ENCODE measurements around the gene LCP1.

LCP1 gene

GRCh38 chr13:46145135-46145534 is 36.8 kb downstream of the LCP1 start:
- H3K9ac ChIP-seq (ENCODE audit: low read depth, low read length) = no peak overlapping the region
- peaks cover 94% of the 10 kb centered on the region for H3K36me3 ChIP-seq (ENCODE audit: insufficient read depth, low read length)
- H3K4me3 ChIP-seq (ENCODE audit: low read depth in 1 of 2, low read length in 2 of 2) = no peak overlapping the region

GRCh38 chr13:46143184-46143701 is 38.7 kb downstream of the LCP1 start:
- H3K4me2 ChIP-seq (ENCODE audit: insufficient read depth, low read length) = no peak overlapping the region
- no peak for DNase-seq
- H3K36me3 ChIP-seq (ENCODE audit: insufficient read depth, low read length) = peaks cover 95% of the 10 kb centered on the region
- no peak overlapping the region for H3K9ac ChIP-seq (ENCODE audit: low read depth, low read length)
- H4K20me1 ChIP-seq (ENCODE audit: insufficient read depth, low read length) = 0 out of 2 replicates have a peak, but pooled peaks cover 5% of the 10 kb centered on the region
- H2AFZ ChIP-seq (ENCODE audit: low read depth, low read length) = no peak overlapping the region
- no peak for TF ChIP-seq CTCF (IDR thresholded peaks at IDR 0.05; ENCODE audit: borderline replicate concordance, extremely low read depth, low read length, poor library complexity, severe bottlenecking)
- TF ChIP-seq EZH2 (IDR thresholded peaks at IDR 0.05; ENCODE audit: borderline replicate concordance, low read depth, low read length, severe bottlenecking) = no peak
- ATAC-seq (ENCODE audit: insufficient read depth, low read depth) = 0 out of 3 replicates have a peak, but pooled peaks have one; percentile 27
- H3K27me3 ChIP-seq (ENCODE audit: insufficient read depth, low read length, poor library complexity) = no peaks in the 10 kb centered on the region
- no peak overlapping the region for H3K4me3 ChIP-seq (ENCODE audit: low read depth in 1 of 2, low read length in 2 of 2)
- H3K27ac ChIP-seq (ENCODE audit: low read length) = no peak overlapping the region
- H3K9me3 ChIP-seq (ENCODE audit: insufficient read depth, low read length, severe bottlenecking) = no peaks in the 10 kb centered on the region
- H3K79me2 ChIP-seq (ENCODE audit: insufficient read depth, low read length) = peaks cover 10% of the 10 kb centered on the region; the same call in 1 of the 2 replicates
- no peaks in the 10 kb centered on the region for H3K4me1 ChIP-seq (ENCODE audit: insufficient read depth, low read length)

More at GRCh38 chr13:46145135-46145534, 36.8 kb downstream of the LCP1 start:
- peaks cover 6% of the 10 kb centered on the region; the same call in 1 of the 2 replicates for H3K79me2 ChIP-seq (ENCODE audit: insufficient read depth, low read length)
- no peaks in the 10 kb centered on the region for H3K4me1 ChIP-seq (ENCODE audit: insufficient read depth, low read length)
- ATAC-seq (ENCODE audit: insufficient read depth, low read depth) (no peak), DNase-seq (no peak)
- 0 out of 2 replicates have a peak, but pooled peaks cover 5% of the 10 kb centered on the region for H4K20me1 ChIP-seq (ENCODE audit: insufficient read depth, low read length)
- no peaks in the 10 kb centered on the region for H3K9me3 ChIP-seq (ENCODE audit: insufficient read depth, low read length, severe bottlenecking)
- H3K4me2 ChIP-seq (ENCODE audit: insufficient read depth, low read length) = no peak overlapping the region
- no peak overlapping the region for H2AFZ ChIP-seq (ENCODE audit: low read depth, low read length)
- H3K27me3 ChIP-seq (ENCODE audit: insufficient read depth, low read length, poor library complexity) = no peaks in the 10 kb centered on the region
- no peak for TF ChIP-seq CTCF (IDR thresholded peaks at IDR 0.05; ENCODE audit: borderline replicate concordance, extremely low read depth, low read length, poor library complexity, severe bottlenecking)
- no peak for TF ChIP-seq EZH2 (IDR thresholded peaks at IDR 0.05; ENCODE audit: borderline replicate concordance, low read depth, low read length, severe bottlenecking)
- no peak overlapping the region for H3K27ac ChIP-seq (ENCODE audit: low read length)

GRCh38 chr13:46142776-46143175 is 39.2 kb downstream of the LCP1 start:
- DNase-seq = no peak
- H3K27ac ChIP-seq (ENCODE audit: low read length) = no peak overlapping the region
- H3K4me2 ChIP-seq (ENCODE audit: insufficient read depth, low read length) = no peak overlapping the region
- no peak overlapping the region for H3K4me3 ChIP-seq (ENCODE audit: low read depth in 1 of 2, low read length in 2 of 2)
- H3K4me1 ChIP-seq (ENCODE audit: insufficient read depth, low read length) = no peaks in the 10 kb centered on the region
- no peak overlapping the region for H2AFZ ChIP-seq (ENCODE audit: low read depth, low read length)
- H3K9ac ChIP-seq (ENCODE audit: low read depth, low read length) = no peak overlapping the region
- TF ChIP-seq CTCF (IDR thresholded peaks at IDR 0.05; ENCODE audit: borderline replicate concordance, extremely low read depth, low read length, poor library complexity, severe bottlenecking) (no peak), EZH2 (IDR thresholded peaks at IDR 0.05; ENCODE audit: borderline replicate concordance, low read depth, low read length, severe bottlenecking) (no peak)
- H3K79me2 ChIP-seq (ENCODE audit: insufficient read depth, low read length) = peaks cover 13% of the 10 kb centered on the region; the same call in 1 of the 2 replicates
- H3K9me3 ChIP-seq (ENCODE audit: insufficient read depth, low read length, severe bottlenecking) = no peaks in the 10 kb centered on the region
- ATAC-seq (ENCODE audit: insufficient read depth, low read depth) = no peak
- no peaks in the 10 kb centered on the region for H3K27me3 ChIP-seq (ENCODE audit: insufficient read depth, low read length, poor library complexity)
- H4K20me1 ChIP-seq (ENCODE audit: insufficient read depth, low read length) = 0 out of 2 replicates have a peak, but pooled peaks cover 7% of the 10 kb centered on the region
- H3K36me3 ChIP-seq (ENCODE audit: insufficient read depth, low read length) = peaks cover 95% of the 10 kb centered on the region

Measured in DND-41 (cell line).